AG10803 (cell line): ENCODE measurements around the gene FAM185A.

ENCODE experiments used
- DNase-seq: peaks from one replicate; pipeline ENCODE4 v3.0.0; 2010; ENCODE audit warnings: low read depth
- H3K4me3 ChIP-seq: 2 replicates; pipeline ENCODE4 v1.5.1; 2011; ENCODE audit warnings: mild to moderate bottlenecking, low read length, control low read depth
- TF ChIP-seq, protein P1 (sequence below): conservative IDR thresholded peaks from 2 replicates; pipeline ENCODE4 v1.5.1; 2011; ENCODE audit warnings: mild to moderate bottlenecking, low read length, control low read depth, inconsistent platforms

Gene FAM185A

GRCh38 chr7:102856036-102856435 lies 107.2 kb downstream of the FAM185A start:
- peak; percentile 75 for DNase-seq
- no peak overlapping the region for H3K4me3 ChIP-seq
- TF ChIP-seq, protein P1, sequence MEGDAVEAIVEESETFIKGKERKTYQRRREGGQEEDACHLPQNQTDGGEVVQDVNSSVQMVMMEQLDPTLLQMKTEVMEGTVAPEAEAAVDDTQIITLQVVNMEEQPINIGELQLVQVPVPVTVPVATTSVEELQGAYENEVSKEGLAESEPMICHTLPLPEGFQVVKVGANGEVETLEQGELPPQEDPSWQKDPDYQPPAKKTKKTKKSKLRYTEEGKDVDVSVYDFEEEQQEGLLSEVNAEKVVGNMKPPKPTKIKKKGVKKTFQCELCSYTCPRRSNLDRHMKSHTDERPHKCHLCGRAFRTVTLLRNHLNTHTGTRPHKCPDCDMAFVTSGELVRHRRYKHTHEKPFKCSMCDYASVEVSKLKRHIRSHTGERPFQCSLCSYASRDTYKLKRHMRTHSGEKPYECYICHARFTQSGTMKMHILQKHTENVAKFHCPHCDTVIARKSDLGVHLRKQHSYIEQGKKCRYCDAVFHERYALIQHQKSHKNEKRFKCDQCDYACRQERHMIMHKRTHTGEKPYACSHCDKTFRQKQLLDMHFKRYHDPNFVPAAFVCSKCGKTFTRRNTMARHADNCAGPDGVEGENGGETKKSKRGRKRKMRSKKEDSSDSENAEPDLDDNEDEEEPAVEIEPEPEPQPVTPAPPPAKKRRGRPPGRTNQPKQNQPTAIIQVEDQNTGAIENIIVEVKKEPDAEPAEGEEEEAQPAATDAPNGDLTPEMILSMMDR, result no peak
